CD4-positive, alpha-beta T cell (primary cell): ENCODE measurements around the gene TCFL5. TPM values are rescaled to one million over a fixed set of nuclear protein-coding genes. Genes with fewer than 3 reads are reported as not detected.
A peak's percentile ranks its signal among the peaks of the same experiment; 100 is the strongest.

Experiments used
- ATAC-seq: fragments of 200-7000 bp; cut with Tn5 transposase; one replicate; pipeline ENCODE4 v1.10.0; 2022; ENCODE audit warnings: mild to moderate bottlenecking; ENCODE audit not compliant: poor library complexity
- CTCF ChIA-PET: fragments of 350-600 bp; sonication (Branson Sonifier 250); formaldehyde crosslinking; loops from one replicate; lab custom pipeline; 2021; ENCODE audit warnings: antibody characterized with exemption, inconsistent platforms; lab: Charles Lee
- POLR2A ChIA-PET: fragments of 350-600 bp; sonication (Branson Sonifier 250); formaldehyde crosslinking; loops from one replicate; lab custom pipeline; 2021; ENCODE audit warnings: antibody characterized with exemption, inconsistent platforms; lab: Charles Lee
- DNase-seq, 14 experiments: peaks; one replicate each; pipeline ENCODE4 v3.0.0-alpha.2; 2013 to 2020; ENCODE audit warnings: mixed read lengths in 2 of 14
- H3K27ac ChIP-seq, 2 donors: one replicate each; pipeline versions ENCODE4 v1.5.1 to v1.7.0; 2013; ENCODE audit warnings: low read length in 2 of 2, low read depth in 1 of 2, mild to moderate bottlenecking in 1 of 2
- H3K27me3 ChIP-seq, 2 experiments: 1 replicate in 1 of 2; 2 replicates in 1 of 2; pipeline versions ENCODE4 v1.6.1 to v1.7.0; 2013; ENCODE audit warnings: low read length in 2 of 2, control low read depth in 1 of 2, mild to moderate bottlenecking in 1 of 2, moderate library complexity in 1 of 2; ENCODE audit not compliant: insufficient read depth in 2 of 2, control insufficient read depth in 1 of 2
- H3K36me3 ChIP-seq: one replicate; pipeline ENCODE4 v1.6.1; 2013; ENCODE audit warnings: low read length, control low read depth; ENCODE audit not compliant: insufficient read depth
- H3K4me1 ChIP-seq: one replicate; pipeline ENCODE4 v1.6.1; 2013; ENCODE audit warnings: low read length, control low read depth; ENCODE audit not compliant: insufficient read depth
- H3K4me3 ChIP-seq: one replicate; pipeline ENCODE4 v1.5.1; 2013; ENCODE audit warnings: mild to moderate bottlenecking, low read length, moderate library complexity
- H3K9me3 ChIP-seq, 2 experiments: 1 replicate in 1 of 2; 2 replicates in 1 of 2; pipeline versions ENCODE4 v1.6.1 to v1.7.0; 2013; ENCODE audit warnings: low read length in 2 of 2, mild to moderate bottlenecking in 2 of 2, control low read depth in 1 of 2, moderate library complexity in 1 of 2; ENCODE audit not compliant: control insufficient read depth in 1 of 2, insufficient read depth in 1 of 2
- H3K27ac Mint-ChIP-seq: one replicate; pipeline ENCODE4 v1.8.0; 2020; ENCODE audit warnings: mixed read lengths
- H3K27me3 Mint-ChIP-seq: one replicate; pipeline ENCODE4 v1.8.0; 2021; ENCODE audit warnings: mixed read lengths
- H3K36me3 Mint-ChIP-seq: one replicate; pipeline ENCODE4 v1.8.0; 2021; ENCODE audit warnings: low read depth, mixed read lengths
- H3K4me1 Mint-ChIP-seq: one replicate; pipeline ENCODE4 v1.8.0; 2021; ENCODE audit warnings: low read depth, mixed read lengths
- H3K4me3 Mint-ChIP-seq: one replicate; pipeline ENCODE4 v1.8.0; 2020; ENCODE audit warnings: mild to moderate bottlenecking, mixed read lengths
- H3K9me3 Mint-ChIP-seq: one replicate; pipeline ENCODE4 v1.8.0; 2020; ENCODE audit warnings: mixed read lengths
- CTCF ChIP-seq: fragments of 200-600 bp; IDR thresholded peaks from one replicate; pipeline ENCODE4 v1.8.0; 2022; ENCODE audit warnings: antibody characterized with exemption, mild to moderate bottlenecking
- intact Hi-C, 2 experiments: fragments of 100-400 bp; cut with DNase I in 1 of 2; cut with micrococcal nuclease in 1 of 2; formaldehyde crosslinking; loops; one replicate each; pipeline versions ENCODE4 v1.15.1 to v1.9.0; 2023 to 2025; cut with DNase I, micrococcal nuclease
- total RNA-seq, 174 experiments: library from RNA in 2 of 174; stranded (reverse) in 2 of 174; gene quantifications; one replicate each; pipeline ENCODE4 v1.2.3 and lab custom pipeline; 2021 to 2026

Gene TCFL5
- total RNA-seq, 2 experiments from 2014 or later: 5.9 to 6.3 TPM

GRCh38 chr20:62823688-62824475, 37.7 kb downstream of the TCFL5 start:
- TF ChIP-seq CTCF: no peak
- intact Hi-C loops: no loop called here
- Histone ChIP-seq H3K27ac (no peak overlapping the region), H3K27me3 (peaks cover 9 to 10% of the 10 kb centered on the region in 2 experiments), H3K36me3 (no peaks in the 10 kb centered on the region), H3K4me3 (peak overlapping the region; percentile 46), H3K4me1 (peaks cover 11% of the 10 kb centered on the region), H3K9me3 (no peaks in the 10 kb centered on the region)
- ATAC-seq (no peak), DNase-seq (peak in 1 of 14 experiments; percentile 32)
- H3K27me3 Mint-ChIP-seq: no peaks in the 10 kb centered on the region
- CTCF ChIA-PET: no interaction called here
- H3K27ac Mint-ChIP-seq: no peak overlapping the region
- H3K4me1 Mint-ChIP-seq: no peaks in the 10 kb centered on the region
- no peak overlapping the region for H3K4me3 Mint-ChIP-seq
- no peaks in the 10 kb centered on the region for H3K36me3 Mint-ChIP-seq
- H3K9me3 Mint-ChIP-seq: no peaks in the 10 kb centered on the region
- POLR2A ChIA-PET: interaction anchor here (1.1 kb wide), 1 partner anchor 30 kb away, joined by 6 read pairs; no protein-coding TSS in a partner anchor

- Histone ChIP-seq H3K27ac (no peak overlapping the region), H3K36me3 (no peaks in the 10 kb centered on the region), H3K27me3 (peaks cover 18 to 19% of the 10 kb centered on the region in 2 experiments), H3K9me3 (peaks cover 0 to 2% of the 10 kb centered on the region in 2 experiments), H3K4me1 (peaks cover 11% of the 10 kb centered on the region), H3K4me3 (no peak overlapping the region)
- Mint-ChIP-seq H3K27me3 (peaks cover 6% of the 10 kb centered on the region), H3K27ac (peak overlapping the region; percentile 30), H3K9me3 (no peaks in the 10 kb centered on the region), H3K4me3 (no peak overlapping the region), H3K4me1 (no peaks in the 10 kb centered on the region), H3K36me3 (no peaks in the 10 kb centered on the region)
- ATAC-seq (peak; percentile 24), DNase-seq (peak in 5 of 14 experiments; percentile 28 to 62 (median 35))
- TF ChIP-seq CTCF: no peak
- intact Hi-C loops: no loop called here
- CTCF ChIA-PET: no interaction called here
- POLR2A ChIA-PET: interaction anchor here (1.1 kb wide), 1 partner anchor 29 kb away, joined by 6 read pairs; no protein-coding TSS in a partner anchor
Observed at GRCh38 chr20:62822788-62823651, 38.6 kb downstream of the TCFL5 start.

- H3K4me3 ChIP-seq: no peak overlapping the region
- Mint-ChIP-seq H3K36me3 (no peaks in the 10 kb centered on the region), H3K4me1 (no peaks in the 10 kb centered on the region), H3K27me3 (peaks cover 9% of the 10 kb centered on the region), H3K27ac (no peak overlapping the region), H3K4me3 (no peak overlapping the region), H3K9me3 (no peaks in the 10 kb centered on the region)
- intact Hi-C loops: no loop called here
- H3K27me3 ChIP-seq: peaks cover 25 to 26% of the 10 kb centered on the region in 2 experiments
- ATAC-seq (no peak), DNase-seq (no peak)
- ChIA-PET POLR2A (interaction anchor here (1.1 kb wide), 1 partner anchor 28 kb away, joined by 6 read pairs; no protein-coding TSS in a partner anchor), CTCF (no interaction called here)
- H3K9me3 ChIP-seq: peaks cover 0 to 9% of the 10 kb centered on the region in 2 experiments
- H3K27ac ChIP-seq: no peak overlapping the region
- TF ChIP-seq CTCF: no peak
- H3K36me3 ChIP-seq: no peaks in the 10 kb centered on the region
- peaks cover 16% of the 10 kb centered on the region for H3K4me1 ChIP-seq
Observed at GRCh38 chr20:62822239-62822787, 39.3 kb downstream of the TCFL5 start.
